ENCODE data around the gene EOLA1.
"Not testable (repeated sequence)": the region's sequence is repeated elsewhere in the genome, so short reads cannot be mapped to it uniquely, and the experiment has no call there.

- TF ChIP-seq, protein P1, sequence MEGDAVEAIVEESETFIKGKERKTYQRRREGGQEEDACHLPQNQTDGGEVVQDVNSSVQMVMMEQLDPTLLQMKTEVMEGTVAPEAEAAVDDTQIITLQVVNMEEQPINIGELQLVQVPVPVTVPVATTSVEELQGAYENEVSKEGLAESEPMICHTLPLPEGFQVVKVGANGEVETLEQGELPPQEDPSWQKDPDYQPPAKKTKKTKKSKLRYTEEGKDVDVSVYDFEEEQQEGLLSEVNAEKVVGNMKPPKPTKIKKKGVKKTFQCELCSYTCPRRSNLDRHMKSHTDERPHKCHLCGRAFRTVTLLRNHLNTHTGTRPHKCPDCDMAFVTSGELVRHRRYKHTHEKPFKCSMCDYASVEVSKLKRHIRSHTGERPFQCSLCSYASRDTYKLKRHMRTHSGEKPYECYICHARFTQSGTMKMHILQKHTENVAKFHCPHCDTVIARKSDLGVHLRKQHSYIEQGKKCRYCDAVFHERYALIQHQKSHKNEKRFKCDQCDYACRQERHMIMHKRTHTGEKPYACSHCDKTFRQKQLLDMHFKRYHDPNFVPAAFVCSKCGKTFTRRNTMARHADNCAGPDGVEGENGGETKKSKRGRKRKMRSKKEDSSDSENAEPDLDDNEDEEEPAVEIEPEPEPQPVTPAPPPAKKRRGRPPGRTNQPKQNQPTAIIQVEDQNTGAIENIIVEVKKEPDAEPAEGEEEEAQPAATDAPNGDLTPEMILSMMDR (IDR thresholded peaks at IDR 0.05; ENCODE audit: poor library complexity, severe bottlenecking), result not testable (repeated sequence)
- TF ChIP-seq POLR2AphosphoS5 (IDR thresholded peaks at IDR 0.05); SMC3 (conservative IDR thresholded peaks at IDR 0.05; ENCODE audit: poor library complexity); REST (IDR thresholded peaks at IDR 0.05; ENCODE audit: borderline replicate concordance); MXI1 (conservative IDR thresholded peaks at IDR 0.05; ENCODE audit: poor library complexity, severe bottlenecking): not testable (repeated sequence)
These were observed 46.5 kb downstream of the EOLA1 start, which contains the start of gene MAGEA9B for GRCh38 chrX:149587359-149587758.

Measured in neural cell (in vitro differentiated cells).